Upper lobe of right lung (tissue), 1 donor: ENCODE data around the gene SYNE3. TPM values are rescaled to one million over a fixed set of nuclear protein-coding genes. Genes with fewer than 3 reads are reported as not detected.

Experiments
- ATAC-seq: fragments of 200-7000 bp; cut with Tn5 transposase; one replicate; pipeline ENCODE4 v1.9.1; 2020; ENCODE audit warnings: mild to moderate bottlenecking, moderate library complexity
- DNase-seq: peaks from one replicate; pipeline ENCODE4 v3.0.0-alpha.2; 2020
- H3K27ac ChIP-seq: fragments of 200-600 bp; one replicate; pipeline ENCODE4 v1.8.0; 2022
- H3K27me3 ChIP-seq: fragments of 200-600 bp; one replicate; pipeline ENCODE4 v1.8.0; 2022; ENCODE audit warnings: mild to moderate bottlenecking
- H3K36me3 ChIP-seq: fragments of 200-600 bp; one replicate; pipeline ENCODE4 v1.8.0; 2022
- H3K4me1 ChIP-seq: fragments of 200-600 bp; one replicate; pipeline ENCODE4 v1.8.0; 2022
- H3K4me3 ChIP-seq: fragments of 200-600 bp; one replicate; pipeline ENCODE4 v1.8.0; 2022; ENCODE audit warnings: mild to moderate bottlenecking
- H3K9me3 ChIP-seq: fragments of 200-600 bp; one replicate; pipeline ENCODE4 v1.8.0; 2022
- intact Hi-C: fragments of 100-400 bp; cut with DNase I; formaldehyde crosslinking; loops from one replicate; pipeline ENCODE4 v1.11.0; 2022
- total RNA-seq: library from RNA; stranded (reverse); fragmentation: NEBNext Ultra II Directional; extraction: Animal tissue kit (Norgen Biotek cat#: 25700); gene quantifications from one replicate; pipeline ENCODE4 v1.2.1, GENCODE V29; 2021
- TF ChIP-seq, protein P1 (sequence below): fragments of 200-600 bp; IDR thresholded peaks from one replicate; pipeline ENCODE4 v1.8.0; 2022; ENCODE audit warnings: antibody characterized with exemption
- donor health status: DM: no; HTN: yes; CAD: no; lungs with severe emphysema.

Gene SYNE3
- total RNA-seq, 1 donor from 2014 or later, result 19.3 TPM

DNA sequence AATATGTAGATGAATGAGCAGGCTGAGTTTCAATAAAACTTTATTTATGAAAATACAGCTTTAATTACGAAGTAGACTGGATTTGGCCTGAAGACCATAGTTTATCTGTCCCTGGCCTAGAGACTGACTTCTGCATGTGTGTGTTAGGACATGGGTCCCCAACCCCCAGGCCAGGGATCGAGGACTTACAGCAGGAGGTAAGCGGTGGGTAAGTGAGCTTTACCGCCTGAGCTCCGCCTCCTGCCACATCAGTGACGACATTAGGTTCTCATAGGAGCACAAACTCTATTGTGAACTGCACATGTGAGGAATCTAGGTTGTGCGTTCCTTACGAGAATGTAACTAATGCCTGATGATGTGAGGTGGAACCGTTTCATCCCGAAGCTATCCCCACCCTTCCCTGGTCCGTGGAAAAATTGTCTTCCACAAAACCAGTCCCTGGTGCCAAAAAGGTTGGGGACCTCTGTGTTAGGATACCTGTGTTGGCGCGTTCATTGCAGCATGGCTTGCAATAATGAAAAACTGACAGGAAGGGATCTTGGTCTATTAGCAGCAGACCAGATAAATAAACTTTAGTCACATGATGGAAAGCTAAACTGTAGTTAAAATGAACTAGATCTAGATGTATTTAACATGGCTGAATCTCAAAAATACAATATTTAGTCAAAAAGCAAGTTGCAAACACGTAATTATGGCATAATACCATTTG lies 22.5 kb upstream of the SYNE3 start:
- Histone ChIP-seq H3K36me3 (peaks cover under 1% of the 10 kb centered on the region), H3K27ac (no peak overlapping the region), H3K4me1 (peaks cover 17% of the 10 kb centered on the region), H3K4me3 (no peak overlapping the region), H3K27me3 (no peaks in the 10 kb centered on the region), H3K9me3 (no peaks in the 10 kb centered on the region)
- DNase-seq (no peak), ATAC-seq (no peak)
- TF ChIP-seq, protein P1, sequence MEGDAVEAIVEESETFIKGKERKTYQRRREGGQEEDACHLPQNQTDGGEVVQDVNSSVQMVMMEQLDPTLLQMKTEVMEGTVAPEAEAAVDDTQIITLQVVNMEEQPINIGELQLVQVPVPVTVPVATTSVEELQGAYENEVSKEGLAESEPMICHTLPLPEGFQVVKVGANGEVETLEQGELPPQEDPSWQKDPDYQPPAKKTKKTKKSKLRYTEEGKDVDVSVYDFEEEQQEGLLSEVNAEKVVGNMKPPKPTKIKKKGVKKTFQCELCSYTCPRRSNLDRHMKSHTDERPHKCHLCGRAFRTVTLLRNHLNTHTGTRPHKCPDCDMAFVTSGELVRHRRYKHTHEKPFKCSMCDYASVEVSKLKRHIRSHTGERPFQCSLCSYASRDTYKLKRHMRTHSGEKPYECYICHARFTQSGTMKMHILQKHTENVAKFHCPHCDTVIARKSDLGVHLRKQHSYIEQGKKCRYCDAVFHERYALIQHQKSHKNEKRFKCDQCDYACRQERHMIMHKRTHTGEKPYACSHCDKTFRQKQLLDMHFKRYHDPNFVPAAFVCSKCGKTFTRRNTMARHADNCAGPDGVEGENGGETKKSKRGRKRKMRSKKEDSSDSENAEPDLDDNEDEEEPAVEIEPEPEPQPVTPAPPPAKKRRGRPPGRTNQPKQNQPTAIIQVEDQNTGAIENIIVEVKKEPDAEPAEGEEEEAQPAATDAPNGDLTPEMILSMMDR, result no peak
- intact Hi-C loops, result no loop called here

DNA sequence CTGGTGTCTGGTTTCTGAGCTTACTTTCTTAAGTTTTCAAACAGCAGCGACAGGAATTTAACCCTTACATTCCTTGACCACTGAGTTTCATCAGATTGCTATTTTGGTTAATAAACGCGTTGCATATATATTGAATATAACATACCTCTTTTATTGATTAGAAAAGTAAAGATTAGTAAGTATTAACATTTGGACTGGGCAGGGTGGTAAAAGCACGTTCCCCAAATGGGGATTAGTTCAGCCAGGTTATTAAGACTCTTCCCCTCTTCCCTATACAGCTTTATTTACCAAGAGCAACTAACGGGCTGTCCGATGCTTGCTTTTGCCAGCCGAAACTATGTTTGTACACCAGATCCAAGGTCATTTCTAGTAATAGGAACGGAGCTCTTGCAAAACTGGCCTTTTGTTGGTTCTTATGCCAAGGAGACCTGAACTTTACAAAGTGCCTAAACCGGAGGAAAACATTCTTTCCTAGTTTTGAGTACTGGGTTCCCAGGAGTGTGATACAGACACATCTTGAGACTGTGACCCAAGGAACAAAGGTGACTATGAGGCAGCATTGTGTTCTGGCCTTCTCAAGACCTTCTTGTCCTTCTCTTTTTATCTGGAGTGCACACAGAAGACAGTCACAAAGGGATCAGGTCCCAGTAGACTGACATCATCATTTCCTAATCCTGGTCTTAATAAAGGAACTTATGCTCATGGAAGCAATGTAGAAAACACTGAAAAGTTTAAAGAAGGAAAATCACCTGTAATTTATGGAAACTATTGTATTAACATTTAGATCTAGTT lies 21.0 kb upstream of the SYNE3 start:
- Histone ChIP-seq H3K4me3 (no peak overlapping the region), H3K4me1 (peaks cover 29% of the 10 kb centered on the region), H3K27me3 (no peaks in the 10 kb centered on the region), H3K27ac (no peak overlapping the region), H3K9me3 (no peaks in the 10 kb centered on the region), H3K36me3 (no peaks in the 10 kb centered on the region)
- DNase-seq (no peak), ATAC-seq (no peak)
- intact Hi-C loops, result no loop called here
- TF ChIP-seq, protein P1, result no peak

DNA sequence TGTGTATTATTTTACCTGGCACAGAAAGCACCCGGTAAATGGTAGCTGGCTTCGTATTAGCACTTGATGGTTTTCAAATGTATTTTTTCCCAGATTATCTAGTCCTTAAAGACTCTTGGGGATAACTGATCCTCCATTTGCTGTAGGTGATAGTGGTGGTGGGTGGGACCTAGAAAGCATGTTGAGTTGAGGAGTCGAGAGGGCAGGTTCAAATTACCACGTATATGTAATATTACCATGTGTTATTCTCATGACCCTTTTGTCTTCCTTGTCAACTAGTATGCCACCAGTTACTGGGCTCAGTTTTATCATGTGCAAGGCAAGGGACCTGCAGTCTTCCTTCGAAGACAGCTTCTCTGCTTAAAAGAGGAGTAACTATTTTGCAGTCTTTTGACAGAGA lies 20.2 kb upstream of the SYNE3 start:
- no peaks in the 10 kb centered on the region for H3K9me3 ChIP-seq
- no peak for ATAC-seq
- no peaks in the 10 kb centered on the region for H3K27me3 ChIP-seq
- H3K4me1 ChIP-seq, result peaks cover 37% of the 10 kb centered on the region
- no peak overlapping the region for H3K27ac ChIP-seq
- no peaks in the 10 kb centered on the region for H3K36me3 ChIP-seq
- intact Hi-C loops, result no loop called here
- no peak overlapping the region for H3K4me3 ChIP-seq
- TF ChIP-seq, protein P1, result no peak
- DNase-seq, result no peak

DNA sequence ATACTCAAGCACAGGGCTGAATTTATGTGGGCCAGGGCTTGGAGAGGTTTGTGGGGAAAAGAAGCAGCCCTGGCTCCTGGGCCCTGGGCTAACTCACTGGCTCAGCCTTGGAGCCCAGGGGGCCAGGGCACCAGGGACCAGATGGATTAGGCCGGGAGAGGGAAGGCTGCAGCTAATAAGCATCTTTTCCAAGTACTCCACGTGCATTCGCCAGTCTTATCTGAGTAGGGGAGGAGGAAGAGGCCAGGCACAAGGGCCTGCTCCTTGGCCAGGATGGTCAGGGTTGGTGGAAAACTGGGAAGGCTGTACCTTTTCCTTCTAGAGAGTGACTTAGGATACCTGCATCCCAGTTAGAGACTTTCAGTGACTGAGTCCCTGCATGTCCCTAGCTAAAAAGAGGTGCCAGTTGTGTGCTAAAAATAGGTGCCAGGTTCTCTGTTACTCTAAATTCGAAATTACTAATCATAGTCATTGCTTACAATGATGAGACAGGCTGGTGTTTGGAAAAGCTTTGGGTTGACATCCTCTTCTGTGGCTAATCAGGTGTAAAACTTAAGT lies 19.7 kb upstream of the SYNE3 start:
- DNase-seq, result no peak
- TF ChIP-seq, protein P1, result no peak
- Histone ChIP-seq H3K36me3 (no peaks in the 10 kb centered on the region), H3K27ac (no peak overlapping the region), H3K4me3 (peak overlapping the region; percentile 81), H3K9me3 (no peaks in the 10 kb centered on the region), H3K4me1 (peaks cover 43% of the 10 kb centered on the region), H3K27me3 (no peaks in the 10 kb centered on the region)
- intact Hi-C loops, result no loop called here
- no peak for ATAC-seq

DNA sequence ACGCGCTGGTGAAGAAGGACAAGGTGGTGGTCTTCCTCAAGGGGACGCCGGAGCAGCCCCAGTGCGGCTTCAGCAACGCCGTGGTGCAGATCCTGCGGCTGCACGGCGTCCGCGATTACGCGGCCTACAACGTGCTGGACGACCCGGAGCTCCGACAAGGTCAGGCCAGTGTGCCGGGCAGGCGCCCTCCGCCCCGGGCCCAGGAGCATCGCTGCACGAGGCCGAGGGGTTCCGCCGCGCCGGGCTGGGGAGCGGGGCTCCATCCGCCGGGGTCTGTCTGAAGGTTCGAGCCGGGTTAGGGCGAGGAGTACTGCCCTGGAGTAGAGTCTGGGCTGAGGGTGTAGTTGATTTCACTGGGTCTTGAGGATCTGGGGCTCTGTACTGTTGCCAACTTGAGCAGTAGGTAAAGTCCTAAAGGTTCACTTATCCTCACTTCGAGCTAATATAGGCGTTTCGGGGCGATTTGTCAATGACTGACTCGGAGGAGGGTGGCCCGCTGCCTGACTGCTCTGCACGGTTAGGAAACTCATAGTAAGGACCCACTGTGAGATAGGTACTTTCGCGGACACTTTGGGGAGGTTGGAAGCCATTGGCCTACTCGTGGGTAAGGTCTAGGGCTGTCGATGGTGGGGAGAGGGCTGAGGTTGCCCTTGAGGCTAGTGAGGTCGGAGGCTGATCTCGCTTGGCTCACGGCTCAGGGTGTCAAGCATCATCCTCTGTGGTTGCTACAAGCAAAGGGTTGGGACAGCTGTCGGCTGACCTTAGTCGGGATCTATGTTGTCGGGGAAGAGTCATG lies 19.0 kb upstream of the SYNE3 start:
- DNase-seq (peak; percentile 73), ATAC-seq (no peak)
- Histone ChIP-seq H3K27ac (peak overlapping the region; percentile 62), H3K4me1 (peaks cover 43% of the 10 kb centered on the region), H3K4me3 (peak overlapping the region; percentile 81), H3K36me3 (no peaks in the 10 kb centered on the region), H3K9me3 (no peaks in the 10 kb centered on the region), H3K27me3 (no peaks in the 10 kb centered on the region)
- intact Hi-C loops, result no loop called here
- TF ChIP-seq, protein P1, result no peak
